ENCODE measurements around the gene C20orf141. TPM values are rescaled to one million over a fixed set of nuclear protein-coding genes. Genes with fewer than 3 reads are reported as not detected.

Gene C20orf141
- total and polyA plus RNA-seq, 11 donors = not detected

GRCh38 chr20:2809690-2810089 is 5.1 kb upstream of the C20orf141 start:
- ATAC-seq = no peak
- intact Hi-C loops (cut with DNase I) = loop anchor here in 1 of 10 donors (5.0 kb wide), 1 partner anchor 47 kb away; no protein-coding TSS in a partner anchor
- WGBS, 4 donors = 88 to 91% (median 89%) methylated on average over 10 of the region's 10 CpGs
- Histone ChIP-seq H3K9me3 (peaks cover 0 to 18% (median 7%) of the 10 kb centered on the region in 12 donors), H3K4me3 (no peak overlapping the region), H3K36me3 (no peaks in the 10 kb centered on the region), H3K27me3 (peaks cover 11 to 74% (median 29%) of the 10 kb centered on the region in 9 donors), H3K27ac (no peak overlapping the region), H3K4me1 (peaks cover 0 to 11% (median 0%) of the 10 kb centered on the region in 12 donors)
- no peak for TF ChIP-seq CTCF (IDR thresholded peaks at IDR 0.05)
- TF ChIP-seq POLR2A (IDR thresholded peaks at IDR 0.05) = no peak
- no peak for DNase-seq

- no peak for DNase-seq
- intact Hi-C loops (cut with DNase I) = loop anchor here in 1 of 10 donors (5.0 kb wide), 1 partner anchor 50 kb away; no protein-coding TSS in a partner anchor
- H3K4me3 ChIP-seq = no peak overlapping the region
- H3K27ac ChIP-seq = no peak overlapping the region
- no peak for ATAC-seq
- TF ChIP-seq POLR2A (IDR thresholded peaks at IDR 0.05) (no peak), CTCF (IDR thresholded peaks at IDR 0.05) (no peak)
- peaks cover 0 to 18% (median 7%) of the 10 kb centered on the region in 12 donors for H3K9me3 ChIP-seq
- no peaks in the 10 kb centered on the region for H3K36me3 ChIP-seq
- H3K27me3 ChIP-seq = peaks cover 0 to 49% (median 9%) of the 10 kb centered on the region in 9 donors
- H3K4me1 ChIP-seq = peaks cover 0 to 8% (median 0%) of the 10 kb centered on the region in 12 donors
- WGBS, 4 donors = 68 to 88% (median 80%) methylated on average over 3 of the region's 3 CpGs
These were observed 2.6 kb upstream of the C20orf141 start for GRCh38 chr20:2812189-2812588.

- Histone ChIP-seq H3K9me3 (peaks cover 0 to 18% (median 7%) of the 10 kb centered on the region in 12 donors), H3K4me3 (no peak overlapping the region), H3K36me3 (no peaks in the 10 kb centered on the region), H3K27me3 (peaks cover 0 to 34% (median 0%) of the 10 kb centered on the region in 9 donors), H3K4me1 (peaks cover 0 to 8% (median 0%) of the 10 kb centered on the region in 12 donors), H3K27ac (no peak overlapping the region)
- intact Hi-C loops (cut with DNase I) = loop anchor here in 1 of 10 donors (5.0 kb wide), 1 partner anchor 52 kb away; no protein-coding TSS in a partner anchor
- 96 to 100% (median 100%) methylated on average over 1 of the region's 1 CpG for WGBS, 4 donors
- TF ChIP-seq CTCF (IDR thresholded peaks at IDR 0.05) (no peak), POLR2A (IDR thresholded peaks at IDR 0.05) (no peak)
- DNase-seq (no peak), ATAC-seq (no peak)
These were observed 711 bp upstream of the C20orf141 start for GRCh38 chr20:2814076-2814475.

- peaks cover 0 to 9% (median 0%) of the 10 kb centered on the region in 12 donors for H3K4me1 ChIP-seq
- TF ChIP-seq POLR2A (IDR thresholded peaks at IDR 0.05) = no peak
- no peak for TF ChIP-seq CTCF (IDR thresholded peaks at IDR 0.05)
- no peak for ATAC-seq
- peak overlapping the region in 1 of 12 donors; percentile 49 for H3K27ac ChIP-seq
- DNase-seq = no peak
- H3K9me3 ChIP-seq = peaks cover 0 to 18% (median 7%) of the 10 kb centered on the region in 12 donors
- H3K36me3 ChIP-seq = no peaks in the 10 kb centered on the region
- WGBS, 4 donors = 87 to 96% (median 92%) methylated on average over 7 to 8 of the region's 8 CpGs
- H3K27me3 ChIP-seq = peaks cover under 1 to 38% (median 7%) of the 10 kb centered on the region in 9 donors
- intact Hi-C loops (cut with DNase I) = no loop called here
- H3K4me3 ChIP-seq = no peak overlapping the region
These were observed 584 bp downstream of the C20orf141 start for GRCh38 chr20:2815242-2815900.

Measured in heart left ventricle (tissue), 16 donors.